GM21825 (cell line): Measurements from ENCODE around the gene SFRP5.

Experiments
- ATAC-seq: cut with Tn5 transposase; IDR thresholded peaks from one replicate; pipeline ENCODE4 v1.9.1; 2021; ENCODE audit warnings: mild to moderate bottlenecking, moderate library complexity; ENCODE audit not compliant: unreplicated experiment

The SFRP5 gene

DNA sequence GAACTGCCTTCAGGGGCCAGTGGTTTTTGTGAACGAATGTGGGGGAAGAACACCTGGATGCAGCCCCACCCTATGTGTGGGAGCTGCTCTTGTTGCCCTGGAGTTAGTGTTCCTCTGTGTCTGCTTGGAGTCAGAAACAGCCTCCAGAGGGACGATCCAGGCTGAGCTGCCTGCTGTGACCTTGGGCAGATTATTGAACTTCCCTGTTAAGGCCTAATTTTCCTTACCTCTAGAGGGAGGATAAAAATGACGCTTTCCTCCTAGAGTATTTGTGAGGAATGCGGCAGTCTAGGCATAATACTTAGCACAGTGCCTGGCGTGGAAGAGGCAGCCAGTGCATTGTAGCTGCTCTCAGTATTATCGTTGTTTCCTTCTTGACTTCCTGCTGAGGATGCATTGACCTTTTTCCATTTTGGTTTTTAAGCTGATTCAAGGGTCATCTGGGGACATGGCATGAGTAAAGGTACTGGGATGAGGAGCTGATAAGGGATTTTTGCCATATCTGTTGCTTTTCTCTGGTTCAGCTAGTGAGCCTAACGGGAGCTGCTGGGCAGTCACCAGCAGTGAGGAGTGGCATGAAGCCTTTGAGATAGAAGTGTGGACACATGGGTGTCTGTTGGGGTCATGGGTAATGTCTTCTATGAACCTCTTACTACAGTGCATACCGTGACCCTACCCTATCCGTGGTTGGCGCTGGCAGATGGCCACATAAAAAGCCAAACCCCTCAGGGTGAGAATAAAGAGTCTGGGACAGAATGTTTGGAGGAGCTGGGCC lies 28.4 kb downstream of the SFRP5 start:
- ATAC-seq: no peak

GRCh38 chr10:97740613-97741012 lies 31.2 kb downstream of the SFRP5 start:
- no peak for ATAC-seq

DNA sequence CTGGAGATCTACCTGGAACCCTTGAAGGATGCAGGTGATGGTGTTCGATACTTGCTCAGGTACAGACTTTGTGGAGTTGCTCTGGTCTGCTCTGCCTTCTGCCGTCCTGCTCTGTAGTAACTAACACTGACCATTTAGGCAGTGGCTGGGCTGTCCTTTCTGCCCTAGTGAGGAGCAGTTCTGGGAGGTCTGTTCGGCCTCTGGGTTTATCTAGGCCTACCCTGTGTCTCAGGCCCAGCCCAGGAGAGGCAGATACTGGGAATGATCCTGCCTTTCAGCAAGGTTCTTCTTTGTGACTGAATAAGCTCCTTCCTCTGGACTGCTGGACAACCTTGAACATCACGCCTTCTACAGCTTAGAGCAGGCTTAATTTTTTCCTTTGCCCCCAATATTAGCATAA lies 33.2 kb downstream of the SFRP5 start:
- ATAC-seq: no peak

- ATAC-seq: no peak
Observed at GRCh38 chr10:97737770-97738265, 34.0 kb downstream of the SFRP5 start.

- peak; percentile 67 for ATAC-seq
Observed at GRCh38 chr10:97736902-97737769, 34.7 kb downstream of the SFRP5 start, which contains the start of gene ZFYVE27. Gene ZFYVE27 (plus strand): TSS chr10:97737128. CDS start chr10:97738478, 1,350 bp downstream.

DNA sequence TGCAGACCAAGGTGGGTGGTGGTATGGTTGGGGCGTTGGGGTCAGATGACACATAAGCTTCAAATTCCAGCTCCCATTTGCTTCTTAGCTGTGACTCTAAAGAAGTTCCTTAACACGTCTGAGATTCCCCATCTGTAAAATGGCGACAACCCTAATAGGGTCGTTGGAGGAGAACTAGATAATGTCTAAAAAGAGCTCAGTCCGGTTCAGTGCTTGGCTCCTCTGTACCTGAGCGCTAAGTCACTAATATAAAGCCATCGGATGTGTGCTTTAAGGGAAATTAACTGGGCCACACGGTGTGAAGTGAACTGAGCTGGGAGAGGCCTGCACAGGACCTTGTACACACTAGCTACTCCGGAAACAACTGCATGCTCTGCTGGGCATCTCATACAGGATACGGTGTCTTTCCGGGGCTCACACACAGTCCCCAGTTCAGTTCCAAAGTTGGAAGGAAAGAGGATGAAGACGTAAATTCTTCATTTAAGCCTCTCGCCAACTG lies 35.3 kb downstream of the SFRP5 start:
- peak; percentile 14 for ATAC-seq

DNA sequence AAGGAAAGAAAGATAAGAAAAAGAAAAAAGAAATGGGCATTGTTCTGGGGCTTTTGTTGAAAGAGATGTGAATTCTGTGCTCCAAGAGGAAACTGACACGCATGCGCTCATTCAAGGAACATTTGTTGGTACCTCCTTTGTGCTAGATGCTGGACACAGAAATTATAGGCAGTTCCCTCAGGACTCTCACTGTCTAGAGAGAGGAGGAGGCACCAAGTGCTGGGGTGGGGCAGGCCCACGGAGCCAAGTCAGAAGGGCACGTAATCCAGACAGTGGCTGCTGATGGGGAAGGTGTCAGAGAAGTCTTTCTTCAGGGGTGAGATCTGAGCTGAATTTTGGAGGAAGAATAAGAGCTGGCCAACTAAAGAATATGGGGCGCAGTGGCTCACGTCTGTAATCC lies 37.8 kb downstream of the SFRP5 start:
- no peak for ATAC-seq

- ATAC-seq: no peak
Observed at GRCh38 chr10:97733256-97733655, 38.5 kb downstream of the SFRP5 start.

- no peak for ATAC-seq
Observed at GRCh38 chr10:97732052-97732359, 39.8 kb downstream of the SFRP5 start.

DNA sequence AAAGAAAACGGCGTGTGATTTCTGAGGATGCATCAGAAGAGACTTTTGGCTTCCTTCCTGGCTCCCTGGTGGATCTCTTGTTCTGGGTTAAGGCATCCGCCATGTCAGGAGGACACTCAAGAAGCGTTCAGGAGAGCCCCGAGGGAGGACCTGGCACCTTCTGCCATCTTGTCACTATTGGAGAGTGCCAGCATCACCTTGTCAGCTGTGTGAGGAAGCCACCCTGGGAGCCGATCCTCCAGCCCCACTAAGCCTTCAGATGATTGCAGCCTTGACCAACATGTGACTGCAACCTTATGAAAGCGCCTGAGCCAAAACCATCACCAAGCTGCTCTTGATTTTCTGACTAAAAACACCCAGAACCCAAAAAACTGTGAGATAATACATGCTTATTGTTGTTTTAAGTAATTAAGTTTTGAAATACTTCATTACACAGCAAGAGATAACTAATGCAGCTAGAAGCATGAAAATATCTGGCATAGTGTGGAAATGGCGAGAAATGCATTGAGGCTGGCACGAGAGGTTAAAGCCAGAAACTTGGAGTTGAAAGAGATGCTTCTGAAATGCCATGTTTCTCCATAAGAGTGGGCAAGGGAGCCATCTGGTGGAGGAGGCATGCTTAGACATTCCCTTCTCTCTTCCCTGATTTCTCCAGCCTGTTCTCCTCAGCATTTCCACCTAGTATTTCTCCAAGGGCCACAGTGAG lies 40.3 kb downstream of the SFRP5 start:
- ATAC-seq: peak; percentile 41

DNA sequence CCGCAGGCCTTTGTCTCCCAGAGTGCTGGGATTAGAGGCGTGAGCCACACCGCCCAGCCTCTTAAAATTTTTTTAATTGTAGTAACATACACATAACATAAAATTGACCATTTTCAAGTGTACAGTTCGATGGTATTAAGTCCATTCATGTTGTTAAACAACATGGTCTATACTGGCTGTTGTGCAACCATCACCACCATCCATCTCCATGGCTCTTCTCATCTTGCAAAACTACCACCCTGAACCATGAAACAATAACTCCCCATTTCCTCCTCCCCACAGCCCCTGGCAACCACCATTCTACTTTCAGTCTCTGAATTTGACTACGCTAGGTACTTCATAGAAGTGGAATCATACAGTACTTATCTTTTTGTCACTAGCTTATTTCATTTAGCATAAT lies 42.8 kb downstream of the SFRP5 start:
- ATAC-seq: no peak

DNA sequence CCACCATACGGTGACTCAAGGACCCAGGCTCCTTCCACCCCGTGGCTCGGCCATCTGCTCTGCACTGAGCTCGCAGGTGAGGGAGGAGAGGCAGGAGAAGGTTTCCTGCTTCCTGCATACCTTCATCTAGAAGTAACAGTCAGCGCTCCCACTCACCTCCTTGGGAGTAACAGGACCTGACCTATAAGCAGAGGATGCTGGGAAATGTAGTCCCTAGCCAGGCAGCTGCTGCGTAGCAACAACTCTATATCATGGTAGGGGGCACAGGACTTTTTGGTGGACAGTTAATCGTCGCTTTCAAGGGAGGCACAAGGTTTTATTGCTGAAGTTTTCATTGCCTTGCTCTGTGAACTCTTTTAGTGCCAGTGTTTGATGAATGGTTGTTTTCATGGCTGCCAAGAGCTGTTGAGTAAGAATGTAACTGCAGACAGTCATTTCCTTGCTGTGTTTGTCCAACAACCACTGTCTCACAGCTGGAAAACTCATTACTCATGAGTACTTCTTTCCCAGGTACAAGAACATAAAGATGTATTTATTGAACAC lies 45.1 kb downstream of the SFRP5 start:
- ATAC-seq: no peak

- ATAC-seq: no peak
Observed at GRCh38 chr10:97724341-97724941, 47.4 kb downstream of the SFRP5 start.

GRCh38 chr10:97723001-97723400 lies 48.8 kb downstream of the SFRP5 start:
- no peak for ATAC-seq

DNA sequence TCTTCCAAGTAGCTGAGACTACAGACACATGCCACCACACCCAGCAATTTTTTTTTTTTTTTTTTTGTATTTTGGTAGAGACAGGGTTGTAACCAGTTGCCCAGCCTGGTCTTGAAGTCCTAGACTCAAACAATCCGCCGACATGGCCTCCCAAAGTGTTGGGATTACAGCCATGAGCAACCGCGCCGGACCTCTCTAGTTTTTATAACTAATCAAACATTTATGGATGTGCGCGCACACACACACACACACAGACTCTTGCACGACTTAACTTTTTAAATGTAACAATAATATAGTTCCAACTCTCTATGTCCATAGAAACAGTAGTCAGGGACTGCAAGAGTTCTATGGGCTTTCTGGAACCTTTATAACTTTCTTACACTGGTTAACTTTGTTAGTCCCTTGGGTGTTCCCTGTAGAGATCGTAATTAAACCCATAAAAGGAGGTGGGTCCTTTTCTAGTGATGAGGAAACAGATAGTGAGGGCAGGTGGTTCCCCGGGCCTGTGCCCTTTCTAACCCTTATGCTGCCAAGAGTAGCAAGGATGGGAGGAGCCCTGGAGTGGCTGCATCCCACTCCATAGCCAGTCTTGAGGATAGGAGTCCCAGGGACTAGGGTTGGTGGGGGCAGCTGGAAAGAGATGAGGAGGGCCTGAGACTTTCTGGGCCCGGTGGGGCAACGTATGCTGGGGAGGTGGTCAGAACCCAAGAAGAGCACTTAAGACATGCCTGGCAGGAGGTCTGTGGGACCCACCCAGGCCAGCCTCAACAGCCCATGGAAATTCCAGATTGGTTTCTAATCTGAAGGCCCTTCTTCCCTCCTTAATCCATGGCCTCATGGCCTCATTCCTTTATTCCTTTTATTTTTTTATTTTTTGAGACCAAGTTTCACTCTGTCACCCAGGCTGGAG lies 49.7 kb downstream of the SFRP5 start:
- no peak for ATAC-seq

DNA sequence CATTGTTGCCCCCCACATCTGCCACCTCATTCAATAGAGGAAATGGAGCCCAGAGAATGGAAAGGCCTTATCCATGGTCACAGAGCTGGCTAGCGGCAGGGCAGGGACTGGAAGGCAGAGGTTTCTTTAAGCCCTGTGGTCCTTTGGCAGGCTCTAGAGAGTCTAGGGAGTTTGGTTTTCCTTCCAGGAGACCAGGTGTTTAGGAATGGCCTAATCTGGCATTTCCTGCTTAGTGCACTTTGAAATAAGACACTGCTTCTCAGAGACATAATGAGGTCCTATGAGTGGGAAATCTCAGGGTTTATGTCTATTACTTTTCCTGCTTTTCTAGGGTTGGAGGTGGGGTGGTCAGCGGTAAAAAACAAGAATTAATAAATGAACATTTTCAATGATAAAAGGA lies 52.2 kb downstream of the SFRP5 start:
- no peak for ATAC-seq

DNA sequence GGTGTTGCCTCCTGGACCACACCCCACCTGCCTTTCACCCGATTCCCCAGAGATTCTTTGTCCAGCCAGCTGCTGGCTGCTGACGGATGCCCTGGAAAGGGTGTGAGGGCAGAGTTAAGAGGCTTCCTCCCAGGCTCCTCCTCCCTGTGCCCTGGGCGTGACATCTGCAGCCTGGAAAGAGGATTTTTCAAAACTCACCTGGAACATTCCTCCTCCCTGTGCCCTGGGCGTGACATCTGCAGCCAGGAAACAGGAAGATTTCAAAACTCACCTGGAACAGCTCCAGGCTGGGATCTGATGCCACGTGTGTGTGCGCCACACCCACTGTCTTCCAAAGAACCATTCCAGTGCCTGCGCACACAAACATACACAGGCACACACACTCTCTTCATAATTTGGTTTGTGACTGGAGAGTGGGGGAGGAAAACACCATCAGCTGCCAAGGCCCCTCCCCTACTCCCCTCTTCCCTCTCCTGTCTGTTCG lies 53.1 kb downstream of the SFRP5 start:
- ATAC-seq: no peak

GRCh38 chr10:97718178-97718577 lies 53.6 kb downstream of the SFRP5 start:
- no peak for ATAC-seq

DNA sequence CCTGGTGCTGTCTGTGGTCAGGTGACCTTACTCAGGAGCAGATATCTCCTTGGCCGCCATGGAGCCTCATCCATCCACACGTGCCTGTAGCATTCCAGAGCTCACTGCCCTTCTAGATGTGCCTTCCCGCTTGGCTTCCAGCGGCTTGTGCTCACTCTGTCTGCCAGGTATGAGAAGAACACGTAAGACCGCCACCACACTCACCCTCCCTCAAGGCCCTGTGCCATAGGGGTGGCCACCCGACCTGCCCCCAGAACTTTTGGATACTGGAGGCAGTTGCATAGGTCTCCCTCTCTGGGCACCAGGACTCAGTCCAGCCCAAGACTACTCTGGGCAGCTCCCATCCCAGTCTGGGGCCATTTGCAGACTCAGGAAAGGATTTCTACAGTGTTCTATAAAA lies 54.2 kb downstream of the SFRP5 start:
- no peak for ATAC-seq
